GM12801 (cell line): ENCODE measurements around the gene CCDC88A.

ENCODE experiments used
- CTCF ChIP-seq: IDR thresholded peaks from one replicate; pipeline ENCODE4 v1.5.1; 2011; ENCODE audit warnings: control low read depth; ENCODE audit not compliant: insufficient read length; ENCODE audit errors: extremely low read depth

CCDC88A gene

GRCh38 chr2:55268907-55269644 lies 150.6 kb downstream of the CCDC88A start, which contains the start of gene MTIF2:
TSS of gene MTIF2 (minus strand) at chr2:55269231. CDS start at chr2:55263858, 5,373 bp downstream.
- TF ChIP-seq CTCF, result no peak

GRCh38 chr2:55268288-55268906 lies 151.3 kb downstream of the CCDC88A start:
- no peak for TF ChIP-seq CTCF

GRCh38 chr2:55252832-55253231 lies 166.8 kb downstream of the CCDC88A start:
- TF ChIP-seq CTCF, result no peak

- no peak for TF ChIP-seq CTCF
Measured at GRCh38 chr2:55247025-55247424, 172.6 kb downstream of the CCDC88A start.

- TF ChIP-seq CTCF, result no peak
Measured at GRCh38 chr2:55245411-55245810, 174.2 kb downstream of the CCDC88A start.

- TF ChIP-seq CTCF, result no peak
Measured at GRCh38 chr2:55242617-55243016, 177.0 kb downstream of the CCDC88A start.

GRCh38 chr2:55239656-55240222 lies 179.9 kb downstream of the CCDC88A start:
- no peak for TF ChIP-seq CTCF
